Lower lobe of right lung (tissue), 2 donors: Measurements from ENCODE around the gene FAHD2A. TPM values are rescaled to one million over a fixed set of nuclear protein-coding genes. Genes with fewer than 3 reads are reported as not detected.
A peak's percentile ranks its signal among the peaks of the same experiment; 100 is the strongest.

ENCODE experiments used
- ATAC-seq, 2 donors: fragments of 200-7000 bp; cut with Tn5 transposase; one replicate each; pipeline ENCODE4 v1.9.1; 2020 to 2022; ENCODE audit warnings: mild to moderate bottlenecking in 2 of 2, moderate library complexity in 2 of 2
- DNase-seq: peaks from one replicate; pipeline ENCODE4 v3.0.0-alpha.2; 2020
- H3K27ac ChIP-seq: fragments of 200-600 bp; one replicate; pipeline ENCODE4 v1.8.0; 2022
- H3K27me3 ChIP-seq: fragments of 200-600 bp; one replicate; pipeline ENCODE4 v1.8.0; 2022; ENCODE audit warnings: low read depth
- H3K36me3 ChIP-seq: fragments of 200-600 bp; one replicate; pipeline ENCODE4 v1.8.0; 2022; ENCODE audit warnings: mild to moderate bottlenecking
- H3K4me1 ChIP-seq: fragments of 200-600 bp; one replicate; pipeline ENCODE4 v1.8.0; 2022
- H3K4me3 ChIP-seq: fragments of 200-600 bp; one replicate; pipeline ENCODE4 v1.8.0; 2022; ENCODE audit warnings: mild to moderate bottlenecking
- H3K9me3 ChIP-seq: fragments of 200-600 bp; one replicate; pipeline ENCODE4 v1.8.0; 2022
- intact Hi-C: fragments of 100-400 bp; cut with DNase I; formaldehyde crosslinking; loops from one replicate; pipeline ENCODE4 v1.11.0; 2022
- total RNA-seq: library from RNA; stranded (reverse); fragmentation: NEBNext Ultra II Directional; extraction: Animal tissue kit (Norgen Biotek cat#: 25700); gene quantifications from one replicate; pipeline ENCODE4 v1.2.1, GENCODE V29; 2021
- TF ChIP-seq, protein P1 (sequence below): fragments of 200-600 bp; IDR thresholded peaks from one replicate; pipeline ENCODE4 v1.8.0; 2022; ENCODE audit warnings: antibody characterized with exemption, mild to moderate bottlenecking
- donor health status: DM: no; HTN: yes; CAD: no; lungs with severe emphysema.

FAHD2A gene
- total RNA-seq, 1 donor from 2014 or later = 19.4 TPM

DNA sequence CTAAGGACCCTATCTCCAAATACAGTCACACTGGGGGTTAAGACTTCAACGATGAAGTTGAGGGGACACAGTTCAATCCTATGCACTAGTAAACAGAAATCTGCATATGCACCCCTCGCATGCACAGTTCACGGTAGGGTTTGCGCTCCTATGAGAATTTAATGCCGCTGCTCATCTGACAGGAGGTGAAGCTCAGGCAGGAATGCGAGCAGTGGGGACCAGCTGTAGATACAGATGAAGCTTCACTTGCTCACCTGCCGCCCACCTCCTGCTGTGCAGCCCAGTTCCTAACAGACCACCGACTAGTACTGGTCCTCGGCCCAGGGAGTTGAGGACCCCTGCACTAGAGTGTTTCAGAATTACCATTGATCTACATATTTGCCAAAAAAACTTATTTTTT, 40.0 kb upstream of the FAHD2A start:
- Histone ChIP-seq H3K27me3 (no peaks in the 10 kb centered on the region), H3K4me3 (no peak overlapping the region), H3K9me3 (no peaks in the 10 kb centered on the region), H3K36me3 (no peaks in the 10 kb centered on the region), H3K4me1 (no peaks in the 10 kb centered on the region), H3K27ac (no peak overlapping the region)
- intact Hi-C loops = no loop called here
- TF ChIP-seq, protein P1, sequence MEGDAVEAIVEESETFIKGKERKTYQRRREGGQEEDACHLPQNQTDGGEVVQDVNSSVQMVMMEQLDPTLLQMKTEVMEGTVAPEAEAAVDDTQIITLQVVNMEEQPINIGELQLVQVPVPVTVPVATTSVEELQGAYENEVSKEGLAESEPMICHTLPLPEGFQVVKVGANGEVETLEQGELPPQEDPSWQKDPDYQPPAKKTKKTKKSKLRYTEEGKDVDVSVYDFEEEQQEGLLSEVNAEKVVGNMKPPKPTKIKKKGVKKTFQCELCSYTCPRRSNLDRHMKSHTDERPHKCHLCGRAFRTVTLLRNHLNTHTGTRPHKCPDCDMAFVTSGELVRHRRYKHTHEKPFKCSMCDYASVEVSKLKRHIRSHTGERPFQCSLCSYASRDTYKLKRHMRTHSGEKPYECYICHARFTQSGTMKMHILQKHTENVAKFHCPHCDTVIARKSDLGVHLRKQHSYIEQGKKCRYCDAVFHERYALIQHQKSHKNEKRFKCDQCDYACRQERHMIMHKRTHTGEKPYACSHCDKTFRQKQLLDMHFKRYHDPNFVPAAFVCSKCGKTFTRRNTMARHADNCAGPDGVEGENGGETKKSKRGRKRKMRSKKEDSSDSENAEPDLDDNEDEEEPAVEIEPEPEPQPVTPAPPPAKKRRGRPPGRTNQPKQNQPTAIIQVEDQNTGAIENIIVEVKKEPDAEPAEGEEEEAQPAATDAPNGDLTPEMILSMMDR = no peak
- DNase-seq (peak; percentile 6), ATAC-seq (no peak)

DNA sequence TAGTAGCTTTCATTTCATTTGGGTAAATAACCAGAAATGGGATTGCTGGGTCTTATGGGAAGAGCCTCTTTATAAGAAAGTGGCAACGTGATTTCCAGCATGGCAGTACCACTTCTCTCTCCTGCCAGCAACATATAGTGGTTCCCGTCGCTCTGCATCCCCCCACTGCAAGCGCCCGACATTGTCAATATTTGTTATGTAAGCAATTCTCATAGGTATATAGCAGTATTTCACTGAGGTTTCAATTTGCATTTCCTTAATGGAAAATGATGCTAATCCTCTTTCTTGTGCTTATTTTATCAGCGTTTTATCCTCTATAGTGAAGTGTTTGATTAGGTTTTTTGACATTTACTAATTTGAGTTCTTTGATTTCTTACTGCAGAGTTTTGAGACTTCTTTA, 36.0 kb upstream of the FAHD2A start:
- Histone ChIP-seq H3K36me3 (no peaks in the 10 kb centered on the region), H3K4me3 (no peak overlapping the region), H3K27me3 (no peaks in the 10 kb centered on the region), H3K27ac (no peak overlapping the region), H3K9me3 (no peaks in the 10 kb centered on the region), H3K4me1 (no peaks in the 10 kb centered on the region)
- DNase-seq (peak; percentile 6), ATAC-seq (no peak)
- intact Hi-C loops = no loop called here
- TF ChIP-seq, protein P1 = no peak

DNA sequence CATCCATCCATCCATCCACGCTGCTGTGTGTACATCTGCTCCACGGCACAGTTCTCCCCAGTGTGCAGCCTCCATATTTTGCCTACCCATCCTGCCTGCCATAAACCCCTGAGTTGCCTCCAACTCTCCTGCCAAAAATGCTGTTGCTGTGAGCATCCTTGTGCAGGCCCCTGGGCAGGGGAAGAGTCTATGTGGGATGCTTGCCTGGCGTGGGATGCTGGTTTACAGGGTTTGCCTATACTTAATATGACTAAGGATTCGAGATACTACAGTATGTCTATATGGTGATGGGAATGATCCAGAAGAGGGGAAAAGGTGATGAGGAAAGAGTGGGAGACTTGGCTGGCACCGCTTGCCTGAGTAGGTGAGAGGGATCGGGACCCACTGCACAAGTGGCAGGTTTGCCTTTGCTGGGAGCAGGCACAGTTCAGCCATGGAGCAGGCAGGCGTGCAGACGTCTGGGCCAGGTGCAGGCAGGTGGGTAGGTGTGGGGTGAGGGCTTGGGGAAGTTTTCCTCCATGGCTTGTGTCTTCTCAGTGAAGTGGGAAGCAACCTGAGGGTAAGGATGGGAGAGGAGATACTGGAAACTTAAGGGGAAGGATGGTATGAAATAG, 30.2 kb upstream of the FAHD2A start:
- TF ChIP-seq, protein P1 = no peak
- intact Hi-C loops = no loop called here
- ATAC-seq = no peak
- H3K36me3 ChIP-seq = no peaks in the 10 kb centered on the region
- DNase-seq = peak; percentile 10
- no peak overlapping the region for H3K4me3 ChIP-seq
- no peaks in the 10 kb centered on the region for H3K9me3 ChIP-seq
- no peaks in the 10 kb centered on the region for H3K4me1 ChIP-seq
- no peak overlapping the region for H3K27ac ChIP-seq
- H3K27me3 ChIP-seq = no peaks in the 10 kb centered on the region

DNA sequence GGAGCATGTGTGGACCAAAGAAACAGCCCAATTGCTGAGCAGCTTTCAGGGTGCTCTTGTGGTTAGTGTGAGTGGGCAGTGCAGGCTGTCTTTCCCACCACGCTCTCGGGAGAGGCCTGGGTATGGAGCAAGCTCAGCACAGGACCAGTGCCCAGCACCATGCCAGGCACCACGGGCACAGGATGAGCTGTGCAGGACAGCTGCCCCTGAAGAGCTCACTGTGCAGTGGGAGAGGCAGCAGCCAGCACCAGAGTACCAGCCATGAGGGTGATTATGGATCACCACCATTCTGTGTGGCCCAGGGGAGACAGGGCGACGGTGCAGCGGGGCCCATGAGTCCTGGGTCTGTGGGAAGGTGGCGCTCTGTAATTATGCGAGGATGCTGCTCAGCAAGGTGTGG, 29.7 kb upstream of the FAHD2A start:
- no peaks in the 10 kb centered on the region for H3K27me3 ChIP-seq
- ATAC-seq = no peak
- H3K4me3 ChIP-seq = no peak overlapping the region
- TF ChIP-seq, protein P1 = no peak
- no peaks in the 10 kb centered on the region for H3K36me3 ChIP-seq
- H3K4me1 ChIP-seq = no peaks in the 10 kb centered on the region
- DNase-seq = peak; percentile 12
- no peaks in the 10 kb centered on the region for H3K9me3 ChIP-seq
- intact Hi-C loops = no loop called here
- no peak overlapping the region for H3K27ac ChIP-seq

DNA sequence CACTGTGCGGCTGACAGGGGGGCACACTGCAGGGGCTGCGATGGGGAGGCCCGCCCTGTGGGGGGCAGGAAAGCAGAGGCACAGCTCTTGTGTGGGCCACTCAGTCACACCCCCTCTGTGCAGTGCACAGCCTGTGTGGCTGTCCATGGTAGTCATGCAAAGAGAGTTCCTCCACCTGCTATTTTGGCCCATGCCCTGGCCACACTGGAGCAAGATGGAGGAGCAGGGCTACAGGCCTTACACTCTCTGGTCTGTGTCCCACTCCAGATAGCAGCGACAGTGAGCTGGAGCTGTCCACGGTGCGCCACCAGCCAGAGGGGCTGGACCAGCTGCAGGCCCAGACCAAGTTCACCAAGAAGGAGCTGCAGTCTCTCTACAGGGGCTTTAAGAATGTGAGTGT, 28.5 kb upstream of the FAHD2A start:
- Histone ChIP-seq H3K27ac (no peak overlapping the region), H3K36me3 (no peaks in the 10 kb centered on the region), H3K4me3 (no peak overlapping the region), H3K4me1 (no peaks in the 10 kb centered on the region), H3K27me3 (no peaks in the 10 kb centered on the region), H3K9me3 (no peaks in the 10 kb centered on the region)
- peak; percentile 18 for DNase-seq
- intact Hi-C loops = no loop called here
- peak in 1 of 2 donors; percentile 14 for ATAC-seq
- TF ChIP-seq, protein P1 = no peak
